ENCODE data around the gene FAR1.

The FAR1 gene

GRCh38 chr11:13777341-13777985, 109.0 kb downstream of the FAR1 start:
- Histone ChIP-seq H2AFZ (ENCODE audit: low read length) (no peak overlapping the region), H3K4me3 (ENCODE audit: low read length) (no peak overlapping the region), H3K9ac (ENCODE audit: low read length) (no peak overlapping the region), H3K9me3 (replicated peaks; ENCODE audit: insufficient read depth, low read length) (no peaks in the 10 kb centered on the region), H3K9me2 (replicated peaks; ENCODE audit: insufficient read depth, low read length) (no peaks in the 10 kb centered on the region), H3K79me2 (ENCODE audit: low read length) (no peaks in the 10 kb centered on the region), H4K20me1 (ENCODE audit: insufficient read depth, low read length) (no peaks in the 10 kb centered on the region), H3K27ac (ENCODE audit: low read length) (no peak overlapping the region), H3F3A (ENCODE audit: insufficient read depth, low read length) (no peaks in the 10 kb centered on the region), H3K36me3 (replicated peaks; ENCODE audit: insufficient read depth, low read length) (no peaks in the 10 kb centered on the region), H3K4me1 (ENCODE audit: low read length) (no peaks in the 10 kb centered on the region), H3K27me3 (replicated peaks; ENCODE audit: insufficient read depth, low read length) (no peaks in the 10 kb centered on the region), H3K4me2 (ENCODE audit: low read depth, low read length) (no peak overlapping the region)
- TF ChIP-seq, protein P1, sequence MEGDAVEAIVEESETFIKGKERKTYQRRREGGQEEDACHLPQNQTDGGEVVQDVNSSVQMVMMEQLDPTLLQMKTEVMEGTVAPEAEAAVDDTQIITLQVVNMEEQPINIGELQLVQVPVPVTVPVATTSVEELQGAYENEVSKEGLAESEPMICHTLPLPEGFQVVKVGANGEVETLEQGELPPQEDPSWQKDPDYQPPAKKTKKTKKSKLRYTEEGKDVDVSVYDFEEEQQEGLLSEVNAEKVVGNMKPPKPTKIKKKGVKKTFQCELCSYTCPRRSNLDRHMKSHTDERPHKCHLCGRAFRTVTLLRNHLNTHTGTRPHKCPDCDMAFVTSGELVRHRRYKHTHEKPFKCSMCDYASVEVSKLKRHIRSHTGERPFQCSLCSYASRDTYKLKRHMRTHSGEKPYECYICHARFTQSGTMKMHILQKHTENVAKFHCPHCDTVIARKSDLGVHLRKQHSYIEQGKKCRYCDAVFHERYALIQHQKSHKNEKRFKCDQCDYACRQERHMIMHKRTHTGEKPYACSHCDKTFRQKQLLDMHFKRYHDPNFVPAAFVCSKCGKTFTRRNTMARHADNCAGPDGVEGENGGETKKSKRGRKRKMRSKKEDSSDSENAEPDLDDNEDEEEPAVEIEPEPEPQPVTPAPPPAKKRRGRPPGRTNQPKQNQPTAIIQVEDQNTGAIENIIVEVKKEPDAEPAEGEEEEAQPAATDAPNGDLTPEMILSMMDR (IDR thresholded peaks at IDR 0.05; ENCODE audit: low read length): no peak
- TF ChIP-seq EZH2 (optimal IDR thresholded peaks at IDR 0.05; ENCODE audit: low read depth, low read length): no peak
- TF ChIP-seq EZH2phosphoT487 (IDR thresholded peaks at IDR 0.05; ENCODE audit: low read length): no peak
- no peak for DNase-seq

- TF ChIP-seq EZH2 (optimal IDR thresholded peaks at IDR 0.05; ENCODE audit: low read depth, low read length): no peak
- TF ChIP-seq, protein P1 (IDR thresholded peaks at IDR 0.05; ENCODE audit: low read length): no peak
- no peak for TF ChIP-seq EZH2phosphoT487 (IDR thresholded peaks at IDR 0.05; ENCODE audit: low read length)
- no peaks in the 10 kb centered on the region for H3K4me1 ChIP-seq (ENCODE audit: low read length)
Measured at GRCh38 chr11:13778345-13778744, 109.9 kb downstream of the FAR1 start.

DNA sequence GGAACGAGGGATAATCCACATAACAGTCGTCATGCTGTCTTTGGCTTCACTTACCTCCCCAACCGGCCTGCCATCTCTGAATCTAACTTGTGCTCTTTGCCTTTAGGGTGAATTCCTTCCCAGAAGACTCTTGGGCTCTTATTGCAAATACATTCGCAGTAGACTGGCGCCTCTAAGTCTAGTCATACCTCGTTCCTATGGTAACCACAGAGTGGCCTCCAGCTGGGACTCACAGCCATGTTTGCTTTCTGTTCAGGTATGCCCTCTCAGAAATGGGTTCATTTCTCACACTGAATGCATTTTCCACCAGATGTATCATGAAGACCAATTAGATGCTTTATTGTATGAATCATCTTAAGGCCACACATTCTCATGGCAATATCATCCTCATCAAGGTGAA, 112.7 kb downstream of the FAR1 start:
- DNase-seq: no peak
- H2AFZ ChIP-seq (ENCODE audit: low read length): no peak overlapping the region
- H3F3A ChIP-seq (ENCODE audit: insufficient read depth, low read length): no peaks in the 10 kb centered on the region
- no peak overlapping the region for H3K4me2 ChIP-seq (ENCODE audit: low read depth, low read length)
- TF ChIP-seq, protein P1 (IDR thresholded peaks at IDR 0.05; ENCODE audit: low read length): no peak
- no peak for TF ChIP-seq EZH2 (optimal IDR thresholded peaks at IDR 0.05; ENCODE audit: low read depth, low read length)
- no peak for TF ChIP-seq EZH2phosphoT487 (IDR thresholded peaks at IDR 0.05; ENCODE audit: low read length)
- H4K20me1 ChIP-seq (ENCODE audit: insufficient read depth, low read length): no peaks in the 10 kb centered on the region
- H3K27ac ChIP-seq (ENCODE audit: low read length): no peak overlapping the region
- H3K9ac ChIP-seq (ENCODE audit: low read length): no peak overlapping the region
- H3K9me2 ChIP-seq (replicated peaks; ENCODE audit: insufficient read depth, low read length): no peaks in the 10 kb centered on the region
- no peak overlapping the region for H3K4me3 ChIP-seq (ENCODE audit: low read length)
- H3K79me2 ChIP-seq (ENCODE audit: low read length): no peaks in the 10 kb centered on the region
- H3K9me3 ChIP-seq (replicated peaks; ENCODE audit: insufficient read depth, low read length): no peaks in the 10 kb centered on the region
- H3K27me3 ChIP-seq (replicated peaks; ENCODE audit: insufficient read depth, low read length): no peaks in the 10 kb centered on the region
- no peaks in the 10 kb centered on the region for H3K36me3 ChIP-seq (replicated peaks; ENCODE audit: insufficient read depth, low read length)
- H3K4me1 ChIP-seq (ENCODE audit: low read length): no peaks in the 10 kb centered on the region

More at GRCh38 chr11:13778345-13778744, 109.9 kb downstream of the FAR1 start:
- Histone ChIP-seq H4K20me1 (ENCODE audit: insufficient read depth, low read length) (no peaks in the 10 kb centered on the region), H3K9me3 (replicated peaks; ENCODE audit: insufficient read depth, low read length) (no peaks in the 10 kb centered on the region), H3K4me2 (ENCODE audit: low read depth, low read length) (no peak overlapping the region), H3F3A (ENCODE audit: insufficient read depth, low read length) (no peaks in the 10 kb centered on the region), H3K36me3 (replicated peaks; ENCODE audit: insufficient read depth, low read length) (no peaks in the 10 kb centered on the region), H3K27ac (ENCODE audit: low read length) (no peak overlapping the region), H3K9ac (ENCODE audit: low read length) (no peak overlapping the region), H2AFZ (ENCODE audit: low read length) (no peak overlapping the region), H3K79me2 (ENCODE audit: low read length) (no peaks in the 10 kb centered on the region), H3K27me3 (replicated peaks; ENCODE audit: insufficient read depth, low read length) (no peaks in the 10 kb centered on the region), H3K9me2 (replicated peaks; ENCODE audit: insufficient read depth, low read length) (no peaks in the 10 kb centered on the region), H3K4me3 (ENCODE audit: low read length) (no peak overlapping the region)
- DNase-seq: no peak

All from MM.1S (cell line).